GM21381 (cell line): ENCODE measurements around the gene SLC10A7.
"Not testable (repeated sequence)": the region's sequence is repeated elsewhere in the genome, so short reads cannot be mapped to it uniquely, and the experiment has no call there.

Source experiments
- ATAC-seq: cut with Tn5 transposase; IDR thresholded peaks from one replicate; pipeline ENCODE4 v1.9.1; 2021; ENCODE audit warnings: mild to moderate bottlenecking, moderate library complexity; ENCODE audit not compliant: unreplicated experiment

Gene SLC10A7

DNA sequence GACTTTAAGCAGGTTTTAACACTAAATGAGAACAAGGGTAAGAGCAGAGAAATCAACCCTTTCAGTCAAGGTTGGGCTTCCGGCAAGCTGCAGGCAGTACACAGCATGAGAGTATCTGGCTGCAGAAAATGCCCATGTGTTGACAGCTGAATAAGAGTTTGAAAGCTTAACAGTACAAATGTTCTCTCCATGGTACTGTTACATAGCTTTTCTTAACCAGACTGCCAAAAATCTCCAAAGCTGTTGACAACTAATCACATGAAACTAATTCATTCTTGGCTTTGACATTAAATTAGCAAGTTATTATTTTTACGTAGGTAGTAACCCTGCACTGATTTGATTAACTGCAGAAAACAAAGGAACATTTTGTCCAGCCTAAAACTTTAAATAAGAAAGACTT, 153.5 kb downstream of the SLC10A7 start:
- no peak for ATAC-seq

DNA sequence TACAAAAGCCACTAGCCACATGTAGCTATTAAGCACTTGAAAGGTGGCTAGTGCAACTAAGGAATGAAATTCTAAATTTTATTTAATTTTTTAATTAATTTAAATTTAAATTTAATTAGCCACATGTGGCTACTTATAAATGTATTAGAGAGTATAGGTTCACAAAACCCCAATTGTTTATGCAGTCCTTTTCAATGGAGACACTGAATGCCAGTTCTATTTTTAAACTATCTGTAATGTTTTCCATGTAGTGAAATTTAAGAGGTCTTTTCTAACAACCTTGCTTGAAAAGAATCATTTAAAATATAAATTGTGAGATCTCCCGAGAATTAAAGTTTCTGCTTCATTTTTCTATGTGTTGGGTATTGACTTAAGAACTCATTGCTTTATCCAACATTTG, 154.4 kb downstream of the SLC10A7 start:
- ATAC-seq, result no peak

DNA sequence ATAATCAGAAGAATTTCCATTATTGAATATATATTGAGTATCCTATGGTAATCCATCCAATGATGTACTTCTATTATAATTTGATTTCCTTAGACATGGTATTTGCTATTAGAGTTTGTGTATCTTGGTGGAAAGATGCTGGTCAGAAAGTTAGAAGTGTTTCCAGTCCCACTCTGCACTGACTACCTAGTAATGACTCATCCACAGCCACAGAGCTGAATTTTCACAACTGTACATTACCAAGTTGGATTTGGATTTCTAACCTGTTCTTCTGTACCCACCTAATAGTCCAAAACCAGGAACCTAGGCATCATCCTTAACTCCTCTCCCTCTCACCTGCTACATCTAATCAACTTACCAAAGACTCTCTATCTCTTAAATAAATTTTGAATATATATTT, 162.0 kb downstream of the SLC10A7 start:
- ATAC-seq, result no peak

DNA sequence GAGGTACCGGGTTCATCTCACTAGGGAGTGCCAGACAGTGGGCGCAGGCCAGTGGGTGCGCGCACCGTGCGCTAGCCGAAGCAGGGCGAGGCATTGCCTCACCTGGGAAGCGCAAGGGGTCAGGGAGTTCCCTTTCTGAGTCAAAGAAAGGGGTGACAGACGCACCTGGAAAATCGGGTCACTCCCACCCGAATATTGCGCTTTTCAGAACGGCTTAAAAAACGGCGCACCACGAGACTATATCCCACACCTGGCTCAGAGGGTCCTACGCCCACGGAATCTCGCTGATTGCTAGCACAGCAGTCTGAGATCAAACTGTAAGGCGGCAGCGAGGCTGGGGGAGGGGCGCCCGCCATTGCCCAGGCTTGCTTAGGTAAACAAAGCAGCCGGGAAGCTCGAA, 171.6 kb downstream of the SLC10A7 start:
- ATAC-seq, result not testable (repeated sequence)

DNA sequence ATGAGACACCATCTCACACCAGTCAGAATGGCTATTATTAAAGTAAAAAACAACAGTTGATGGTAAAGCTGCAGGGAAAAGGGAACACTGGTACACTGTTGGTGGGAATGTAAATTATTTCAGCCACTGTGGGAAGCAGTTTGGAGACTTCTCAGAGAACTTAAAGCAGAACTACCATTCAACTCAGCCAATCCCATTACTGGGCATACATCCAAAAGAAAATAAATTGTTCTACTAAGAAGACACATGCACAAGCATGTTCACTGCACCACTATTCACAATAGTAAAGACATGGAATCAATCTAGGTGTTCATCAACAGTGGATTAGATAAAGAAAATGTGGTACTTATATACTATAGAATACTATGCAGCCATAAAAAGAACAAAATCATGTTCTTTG, 172.4 kb downstream of the SLC10A7 start:
- ATAC-seq, result no peak

DNA sequence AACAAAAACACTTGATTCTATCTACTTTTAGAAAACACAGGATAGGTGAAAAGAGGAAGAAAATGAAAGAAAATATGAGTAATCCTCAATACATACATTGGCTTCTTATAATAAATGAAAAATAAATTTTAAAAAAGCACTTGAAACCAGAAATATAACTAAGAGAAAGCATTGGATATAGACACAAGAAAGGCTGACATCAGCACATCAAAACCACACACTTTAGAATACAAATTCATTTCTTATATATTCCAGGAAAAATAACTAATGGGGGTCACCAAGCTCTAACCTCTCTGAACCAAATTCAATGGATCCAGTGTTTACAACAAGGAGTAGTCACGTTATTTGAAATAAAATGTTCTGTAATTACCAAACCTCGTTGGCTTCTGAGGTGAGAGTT, 173.9 kb downstream of the SLC10A7 start:
- no peak for ATAC-seq

DNA sequence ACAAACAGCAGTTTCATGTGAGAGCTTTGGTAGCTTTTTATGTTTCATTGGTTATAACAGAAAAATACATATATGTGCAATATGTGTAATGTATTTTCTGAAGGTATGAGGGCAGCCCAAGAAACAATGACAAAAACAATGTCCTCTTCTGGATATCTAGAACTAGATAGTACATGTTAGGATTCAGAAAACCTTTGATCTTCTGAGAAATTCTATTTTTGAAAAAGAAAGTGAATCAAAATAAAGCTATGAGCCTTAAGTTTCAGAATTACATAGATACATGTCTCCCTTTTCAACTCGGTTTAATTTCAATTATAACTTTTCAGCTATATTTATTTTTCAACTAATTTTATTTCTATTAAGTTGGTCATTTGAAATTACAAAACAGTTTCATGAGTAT, 175.5 kb downstream of the SLC10A7 start:
- ATAC-seq, result no peak

DNA sequence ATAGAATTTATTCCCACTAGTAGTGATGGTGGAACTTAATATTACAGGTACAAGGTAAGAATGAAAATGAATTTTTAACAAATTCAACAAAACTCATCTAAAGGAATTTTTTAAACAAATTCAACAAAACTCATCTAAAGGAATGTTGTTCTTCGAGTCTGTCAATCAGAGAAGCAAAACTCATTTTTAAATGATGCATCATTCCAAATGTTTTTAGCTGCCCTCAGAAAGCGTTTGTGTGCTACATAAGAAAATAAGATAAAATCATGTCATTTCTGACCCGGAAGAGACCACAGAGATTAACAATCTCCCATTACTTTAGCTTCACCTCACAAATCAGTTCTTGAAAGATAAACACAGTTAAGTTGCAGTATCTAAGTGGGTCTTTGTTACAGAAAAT, 178.0 kb downstream of the SLC10A7 start:
- no peak for ATAC-seq

DNA sequence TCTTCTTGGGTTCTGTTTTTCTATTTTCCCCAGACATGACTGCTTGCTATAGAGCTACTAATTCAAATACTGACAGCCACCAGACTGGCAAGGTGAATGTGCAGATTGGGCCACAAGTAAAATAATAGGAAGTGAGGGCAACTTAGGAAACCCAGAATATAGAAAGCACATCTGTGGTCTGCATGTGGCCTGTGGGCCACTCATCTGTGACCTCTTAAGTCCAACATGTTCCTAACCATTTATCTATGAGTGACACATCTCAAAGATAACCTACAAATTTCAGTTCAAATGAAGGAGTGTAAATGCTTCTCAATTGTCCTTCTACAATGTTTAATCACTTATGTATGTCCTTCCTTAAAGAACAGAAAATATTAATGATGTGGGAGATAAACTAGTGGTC, 178.5 kb downstream of the SLC10A7 start:
- peak; percentile 77 for ATAC-seq

DNA sequence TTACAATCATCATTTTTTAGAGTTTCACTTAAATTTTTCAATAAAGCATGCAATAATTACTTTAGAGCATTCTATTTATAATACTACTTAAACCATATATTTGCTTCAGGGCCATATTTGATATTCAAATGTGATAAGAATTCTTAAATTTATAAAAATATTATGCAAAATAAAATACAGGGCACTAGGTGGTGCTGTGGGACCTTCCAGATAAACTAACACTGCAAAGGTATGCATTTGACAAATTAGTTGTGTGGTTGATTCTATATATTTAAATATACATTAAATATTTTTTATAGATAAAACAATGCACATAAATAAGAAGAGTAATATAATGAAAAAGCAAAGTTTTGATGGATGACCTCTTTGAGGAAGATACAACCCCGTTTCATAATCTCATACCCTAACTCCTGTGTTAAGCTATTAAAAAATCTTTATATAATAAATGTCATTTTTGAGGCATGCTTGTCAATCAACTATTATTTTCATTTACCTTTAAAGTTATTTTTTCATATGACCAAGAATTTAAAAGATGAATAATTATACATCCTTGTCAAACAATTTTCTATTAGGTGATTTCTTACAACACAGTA, 179.0 kb downstream of the SLC10A7 start:
- no peak for ATAC-seq

DNA sequence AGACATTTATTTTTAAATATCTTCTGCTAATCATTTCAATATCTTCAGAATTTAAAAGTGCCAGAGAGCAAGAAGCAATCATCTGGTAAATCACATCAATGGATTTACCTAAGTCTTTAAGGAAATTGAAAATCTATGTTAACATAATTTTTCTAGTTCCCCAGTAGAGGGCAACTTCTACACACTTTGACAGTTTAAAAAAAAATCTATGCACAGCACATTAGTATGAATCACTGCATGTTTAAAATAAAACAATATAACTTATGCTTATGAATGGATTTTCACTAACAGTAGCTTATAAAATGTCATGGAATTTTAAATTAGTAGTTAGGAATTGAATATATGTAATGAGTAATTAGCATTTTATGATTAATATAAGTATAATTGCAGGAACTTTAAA, 180.9 kb downstream of the SLC10A7 start:
- no peak for ATAC-seq

DNA sequence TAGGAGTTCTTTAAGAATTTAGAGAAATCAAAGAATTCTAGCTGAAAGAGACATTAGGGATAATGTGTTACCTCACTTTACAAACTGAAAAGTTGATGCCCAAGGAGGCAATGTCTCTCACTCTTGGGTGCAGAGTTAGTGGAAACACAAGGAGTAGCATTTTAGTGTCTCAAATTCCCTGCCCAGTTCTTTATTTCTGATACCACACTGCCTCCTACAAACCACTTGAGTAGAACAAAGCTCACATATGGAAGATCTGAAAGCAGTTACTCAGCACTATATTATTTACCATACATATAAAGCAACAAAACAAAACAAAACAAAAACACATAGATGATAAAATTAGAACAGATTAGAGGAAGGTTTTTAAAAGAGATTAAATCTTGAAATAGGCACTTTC, 183.2 kb downstream of the SLC10A7 start:
- ATAC-seq, result no peak

DNA sequence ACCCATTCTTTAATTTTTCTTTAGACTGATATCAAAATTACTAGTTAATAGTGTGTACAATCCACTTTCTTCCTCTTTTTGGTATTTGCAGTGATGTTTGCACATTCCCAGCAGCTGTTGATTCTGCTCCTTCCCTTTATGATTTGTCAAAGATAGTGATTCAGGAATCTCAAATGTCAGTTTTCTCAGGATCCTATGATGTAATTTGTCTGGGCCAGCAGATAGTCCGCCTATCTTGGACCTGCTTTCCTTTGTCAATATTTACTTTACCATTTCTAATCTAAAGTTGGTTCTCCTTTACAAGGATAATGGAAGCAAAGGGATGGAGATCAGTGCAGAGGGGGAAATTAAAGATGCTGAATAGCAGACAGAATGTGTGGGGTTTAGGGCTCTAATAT, 185.3 kb downstream of the SLC10A7 start:
- ATAC-seq, result no peak

DNA sequence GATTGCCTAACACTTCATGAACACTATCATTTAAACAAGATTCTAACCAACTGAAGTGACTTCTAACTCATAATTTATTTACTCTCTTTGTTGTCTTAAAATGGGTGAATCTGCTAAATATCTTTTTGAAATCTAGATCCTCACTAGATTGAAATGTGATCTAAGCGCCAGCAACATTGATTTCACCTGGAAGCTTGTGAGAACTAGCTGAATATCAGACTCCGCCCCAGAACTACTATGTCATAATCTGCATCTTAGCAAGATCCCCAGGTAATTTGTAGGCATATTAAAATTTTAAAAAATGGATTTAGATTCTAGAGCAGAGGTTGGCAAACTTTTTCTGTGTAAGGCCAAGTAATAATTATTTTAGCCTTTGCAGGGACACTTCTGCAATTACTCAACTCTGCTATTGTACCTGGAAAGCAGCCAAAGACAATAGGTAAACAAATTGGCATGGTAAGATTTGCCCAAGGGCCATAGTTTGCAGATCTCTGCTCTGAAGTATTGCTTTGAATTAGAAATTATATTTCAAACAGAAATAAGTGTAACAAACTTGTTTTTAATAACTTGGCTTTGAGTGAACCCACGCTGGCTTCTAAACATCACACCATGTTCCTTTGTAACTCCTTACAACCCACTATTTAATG, 185.9 kb downstream of the SLC10A7 start:
- no peak for ATAC-seq

DNA sequence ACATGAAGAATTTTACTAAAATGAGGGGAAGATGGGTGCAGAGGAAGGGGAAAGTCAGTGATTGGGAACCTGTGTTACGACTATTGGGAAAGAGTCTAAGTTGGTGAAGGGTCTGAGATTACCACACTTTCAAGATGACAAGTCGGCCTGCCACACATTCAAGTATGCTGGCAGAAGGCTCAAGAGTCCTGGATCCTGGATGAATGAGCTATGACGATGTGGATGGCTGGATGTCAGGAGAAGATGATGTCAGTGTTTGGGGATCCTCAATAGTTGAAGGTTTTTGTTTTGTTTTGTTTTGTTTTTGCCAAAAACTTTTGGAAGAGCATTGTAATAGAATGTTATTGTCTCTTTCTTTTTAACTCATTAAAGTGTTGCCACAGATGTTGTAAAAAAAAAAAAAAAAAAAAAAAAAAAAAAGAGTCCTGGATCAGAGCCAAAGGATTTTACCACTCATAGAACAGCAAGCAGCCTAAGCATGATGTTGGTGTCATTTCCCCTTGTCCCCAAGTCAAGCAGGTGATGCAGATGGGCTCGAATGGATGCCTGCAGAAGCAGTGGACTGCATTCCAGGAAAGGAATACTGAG, 186.8 kb downstream of the SLC10A7 start:
- ATAC-seq, result no peak

DNA sequence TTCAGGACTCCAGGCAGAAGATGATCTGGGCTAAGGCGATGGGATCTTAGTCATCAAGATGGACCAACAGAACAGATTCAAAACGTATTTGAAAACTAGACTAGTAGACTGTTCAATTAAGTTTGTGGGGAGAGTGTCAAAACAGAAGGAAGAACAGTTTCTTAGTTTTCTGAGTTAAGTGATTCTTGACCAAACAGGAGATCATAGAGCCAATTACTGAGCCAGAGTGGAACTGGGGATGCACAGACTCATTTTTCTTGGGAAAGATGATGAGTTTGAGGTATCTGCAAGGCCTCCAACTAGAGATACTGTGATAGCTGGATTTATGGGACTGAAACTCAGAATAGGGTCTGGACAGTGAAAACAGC, 187.9 kb downstream of the SLC10A7 start:
- ATAC-seq, result no peak

DNA sequence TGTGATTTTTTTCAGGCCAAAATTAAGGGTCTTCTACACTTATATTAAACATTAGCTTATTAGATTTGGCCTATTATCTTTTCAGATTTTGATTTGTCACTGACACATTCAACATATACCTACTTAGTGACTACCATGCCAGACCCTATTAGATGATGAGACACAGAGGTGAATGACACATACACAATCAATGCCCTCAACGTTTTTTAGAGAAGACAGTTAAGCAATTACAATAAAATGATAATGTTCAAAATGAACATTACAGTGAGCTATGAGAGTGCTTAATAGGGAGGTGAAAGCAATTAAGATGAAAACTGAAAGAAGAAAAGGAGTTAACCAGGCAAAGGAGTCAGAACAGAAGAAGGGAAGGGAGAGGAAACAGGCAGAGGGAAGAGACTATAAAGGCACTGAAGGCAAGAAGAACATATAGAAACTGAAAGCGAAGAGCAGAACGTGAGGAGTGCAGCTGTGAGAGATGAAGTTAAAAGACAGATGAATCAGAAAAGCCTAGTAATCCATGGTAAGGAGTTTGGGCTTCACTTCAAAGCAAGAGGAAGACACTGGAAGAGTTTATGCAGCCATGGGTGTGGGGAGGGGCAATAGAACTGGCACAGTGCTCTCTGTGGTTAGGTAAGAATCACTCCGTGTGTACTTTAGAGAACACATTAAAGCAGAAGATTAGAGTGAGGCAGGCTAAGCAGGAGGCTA, 188.4 kb downstream of the SLC10A7 start:
- peak; percentile 91 for ATAC-seq

DNA sequence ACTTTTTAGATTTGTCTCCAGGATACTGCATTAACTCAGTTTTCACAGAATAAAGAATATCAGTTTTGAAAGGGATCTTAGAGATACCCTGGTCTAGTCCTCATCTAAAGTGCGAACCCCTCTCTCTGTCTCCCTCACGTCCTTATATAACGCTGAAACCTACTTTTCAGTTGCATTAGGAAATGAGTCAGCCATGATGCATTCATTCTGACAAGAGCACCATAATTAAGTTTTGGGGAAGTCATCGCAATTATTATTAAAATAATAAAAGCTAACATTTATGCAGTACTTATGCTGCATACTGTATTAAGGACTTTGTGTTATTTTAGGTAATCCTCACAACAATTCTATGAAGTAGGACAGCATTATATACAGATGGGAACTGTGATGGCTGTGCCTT, 191.3 kb downstream of the SLC10A7 start:
- no peak for ATAC-seq

DNA sequence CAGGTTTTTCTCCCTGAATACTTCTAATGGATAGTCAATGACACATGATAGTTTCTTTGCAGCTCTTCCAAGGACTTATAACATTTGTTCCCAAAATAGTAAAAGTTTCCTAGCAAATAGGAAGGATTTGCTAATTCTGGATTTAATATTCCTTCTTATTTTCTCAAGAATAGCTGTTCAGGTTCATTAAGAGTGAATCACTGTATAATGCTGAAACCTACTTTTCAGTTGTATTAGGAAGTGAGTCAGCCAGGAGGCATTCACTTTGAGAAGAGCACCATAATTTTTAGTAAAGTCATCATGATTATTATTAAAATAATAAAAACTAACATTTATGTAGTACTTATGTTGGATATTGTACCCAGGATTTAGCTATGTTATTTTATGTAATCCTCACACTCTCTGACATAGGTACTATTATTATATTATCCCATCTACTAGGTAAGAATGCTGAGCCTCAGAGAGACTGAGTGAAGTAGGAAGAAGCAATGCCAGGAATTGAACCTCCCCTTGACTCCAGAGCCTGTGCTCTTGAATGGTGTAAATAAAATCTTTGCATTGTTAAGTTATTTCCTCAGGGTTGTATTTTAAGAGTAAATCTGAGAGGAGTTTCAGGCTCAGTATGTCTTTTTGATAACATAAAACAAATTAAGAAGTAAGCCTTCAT, 192.6 kb downstream of the SLC10A7 start:
- no peak for ATAC-seq

DNA sequence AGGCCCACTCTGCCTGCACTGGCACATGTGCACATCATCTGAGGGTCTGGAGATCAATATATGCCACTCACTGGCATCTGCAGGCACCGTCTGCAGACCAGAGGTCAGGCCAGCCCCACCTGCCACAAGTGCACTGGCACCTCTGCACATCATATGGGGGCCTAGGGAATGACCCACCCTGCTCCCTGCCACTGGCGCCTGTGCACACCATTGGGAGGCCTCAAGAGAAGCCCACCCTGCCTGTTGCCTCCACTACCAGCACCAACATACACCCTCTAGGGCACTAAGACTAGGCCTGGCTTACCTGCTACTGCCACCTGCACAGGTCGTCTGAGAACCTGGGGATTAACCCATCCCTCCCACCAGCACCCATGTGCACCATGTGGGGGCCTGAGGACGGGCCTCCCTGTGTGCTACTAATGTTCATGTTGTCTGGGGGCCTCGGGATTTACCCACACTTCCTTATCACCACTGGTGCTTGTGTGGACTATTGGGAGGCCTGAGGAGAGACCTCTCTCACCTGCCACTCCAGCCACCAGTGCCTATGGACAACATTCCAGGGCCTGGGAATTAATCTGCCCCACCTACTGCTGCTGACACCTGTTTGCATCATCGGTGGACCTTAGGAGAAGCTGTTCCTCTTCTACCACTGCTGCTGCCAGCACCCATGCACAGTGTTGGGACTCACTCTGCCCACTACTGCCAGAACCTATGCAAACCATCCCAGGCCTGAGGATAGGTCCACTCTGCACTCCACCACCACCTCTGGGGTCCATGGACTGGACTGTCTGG, 193.7 kb downstream of the SLC10A7 start:
- ATAC-seq, result no peak

DNA sequence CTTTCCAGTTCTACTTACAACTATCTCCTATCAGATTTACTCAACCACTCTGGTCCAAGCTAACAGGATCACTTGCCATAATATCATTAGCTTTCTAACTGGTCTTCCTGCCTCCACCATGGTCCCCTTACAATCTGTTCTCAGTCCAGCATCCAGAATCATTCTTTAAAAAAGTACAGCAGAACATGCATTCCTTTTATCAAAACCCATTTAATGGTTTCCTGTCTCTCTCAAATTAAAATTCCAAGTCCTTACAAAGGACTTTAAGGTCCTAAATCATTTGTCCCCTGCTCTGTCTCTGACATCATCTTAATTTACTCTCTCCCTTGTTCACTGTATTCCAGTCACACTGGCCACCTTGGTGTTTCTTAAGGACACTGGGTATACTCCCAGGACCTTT, 202.8 kb downstream of the SLC10A7 start:
- ATAC-seq, result no peak
